Measurements from ENCODE around the gene USP12.
"Not testable (repeated sequence)": the region's sequence is repeated elsewhere in the genome, so short reads cannot be mapped to it uniquely, and the experiment has no call there.

- TF ChIP-seq, protein P1, sequence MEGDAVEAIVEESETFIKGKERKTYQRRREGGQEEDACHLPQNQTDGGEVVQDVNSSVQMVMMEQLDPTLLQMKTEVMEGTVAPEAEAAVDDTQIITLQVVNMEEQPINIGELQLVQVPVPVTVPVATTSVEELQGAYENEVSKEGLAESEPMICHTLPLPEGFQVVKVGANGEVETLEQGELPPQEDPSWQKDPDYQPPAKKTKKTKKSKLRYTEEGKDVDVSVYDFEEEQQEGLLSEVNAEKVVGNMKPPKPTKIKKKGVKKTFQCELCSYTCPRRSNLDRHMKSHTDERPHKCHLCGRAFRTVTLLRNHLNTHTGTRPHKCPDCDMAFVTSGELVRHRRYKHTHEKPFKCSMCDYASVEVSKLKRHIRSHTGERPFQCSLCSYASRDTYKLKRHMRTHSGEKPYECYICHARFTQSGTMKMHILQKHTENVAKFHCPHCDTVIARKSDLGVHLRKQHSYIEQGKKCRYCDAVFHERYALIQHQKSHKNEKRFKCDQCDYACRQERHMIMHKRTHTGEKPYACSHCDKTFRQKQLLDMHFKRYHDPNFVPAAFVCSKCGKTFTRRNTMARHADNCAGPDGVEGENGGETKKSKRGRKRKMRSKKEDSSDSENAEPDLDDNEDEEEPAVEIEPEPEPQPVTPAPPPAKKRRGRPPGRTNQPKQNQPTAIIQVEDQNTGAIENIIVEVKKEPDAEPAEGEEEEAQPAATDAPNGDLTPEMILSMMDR (conservative IDR thresholded peaks at IDR 0.05), result not testable (repeated sequence)
- not testable (repeated sequence) for TF ChIP-seq ZFX (IDR thresholded peaks at IDR 0.05)
Observed at GRCh38 chr13:27123445-27123844, 48.2 kb downstream of the USP12 start.

Data from C4-2B (cell line).